ENCODE results near the gene GRK5.

The GRK5 gene

GRCh38 chr10:119379466-119380071, 172.2 kb downstream of the GRK5 start:
- no peaks in the 10 kb centered on the region for H3K9me3 Mint-ChIP-seq (ENCODE audit: low read depth)
- H3K36me3 Mint-ChIP-seq, result peaks cover 10% of the 10 kb centered on the region
- no peak overlapping the region for H3K27ac Mint-ChIP-seq
- H3K27me3 Mint-ChIP-seq, result no peaks in the 10 kb centered on the region
- peaks cover 10% of the 10 kb centered on the region for H3K4me1 Mint-ChIP-seq (ENCODE audit: low read depth)
- H3K4me3 Mint-ChIP-seq, result no peak overlapping the region

- peaks cover 10% of the 10 kb centered on the region for H3K4me1 Mint-ChIP-seq (ENCODE audit: low read depth)
- H3K27ac Mint-ChIP-seq, result peak overlapping the region; percentile 50
- no peaks in the 10 kb centered on the region for H3K27me3 Mint-ChIP-seq
- H3K9me3 Mint-ChIP-seq (ENCODE audit: low read depth), result no peaks in the 10 kb centered on the region
- H3K36me3 Mint-ChIP-seq, result peaks cover 19% of the 10 kb centered on the region
- no peak overlapping the region for H3K4me3 Mint-ChIP-seq
These were observed 175.9 kb downstream of the GRK5 start for GRCh38 chr10:119383174-119383856.

- Mint-ChIP-seq H3K36me3 (peaks cover 19% of the 10 kb centered on the region), H3K4me3 (no peak overlapping the region), H3K27me3 (no peaks in the 10 kb centered on the region), H3K9me3 (ENCODE audit: low read depth) (no peaks in the 10 kb centered on the region), H3K4me1 (ENCODE audit: low read depth) (peaks cover 10% of the 10 kb centered on the region), H3K27ac (no peak overlapping the region)
These were observed 176.8 kb downstream of the GRK5 start for GRCh38 chr10:119384127-119384526.

- Mint-ChIP-seq H3K4me3 (no peak overlapping the region), H3K36me3 (peaks cover 16% of the 10 kb centered on the region), H3K9me3 (ENCODE audit: low read depth) (no peaks in the 10 kb centered on the region), H3K4me1 (ENCODE audit: low read depth) (peaks cover 5% of the 10 kb centered on the region), H3K27ac (no peak overlapping the region), H3K27me3 (no peaks in the 10 kb centered on the region)
These were observed 179.3 kb downstream of the GRK5 start for GRCh38 chr10:119386666-119387065.

- H3K27me3 Mint-ChIP-seq, result no peaks in the 10 kb centered on the region
- no peaks in the 10 kb centered on the region for H3K9me3 Mint-ChIP-seq (ENCODE audit: low read depth)
- H3K4me1 Mint-ChIP-seq (ENCODE audit: low read depth), result peaks cover 4% of the 10 kb centered on the region
- H3K36me3 Mint-ChIP-seq, result peaks cover 14% of the 10 kb centered on the region
- H3K27ac Mint-ChIP-seq, result no peak overlapping the region
- H3K4me3 Mint-ChIP-seq, result no peak overlapping the region
These were observed 181.5 kb downstream of the GRK5 start for GRCh38 chr10:119388849-119389345.

GRCh38 chr10:119391440-119392251, 184.3 kb downstream of the GRK5 start:
- peaks cover 12% of the 10 kb centered on the region for H3K4me1 Mint-ChIP-seq (ENCODE audit: low read depth)

GRCh38 chr10:119393019-119393418, 185.6 kb downstream of the GRK5 start:
- no peaks in the 10 kb centered on the region for H3K9me3 Mint-ChIP-seq (ENCODE audit: low read depth)
- no peaks in the 10 kb centered on the region for H3K27me3 Mint-ChIP-seq
- H3K36me3 Mint-ChIP-seq, result peaks cover 2% of the 10 kb centered on the region
- peaks cover 12% of the 10 kb centered on the region for H3K4me1 Mint-ChIP-seq (ENCODE audit: low read depth)
- peak overlapping the region; percentile 10 for H3K27ac Mint-ChIP-seq
- H3K4me3 Mint-ChIP-seq, result no peak overlapping the region

More at GRCh38 chr10:119391440-119392251, 184.3 kb downstream of the GRK5 start:
- H3K9me3 Mint-ChIP-seq (ENCODE audit: low read depth), result no peaks in the 10 kb centered on the region
- H3K36me3 Mint-ChIP-seq, result no peaks in the 10 kb centered on the region
- H3K27me3 Mint-ChIP-seq, result no peaks in the 10 kb centered on the region
- H3K27ac Mint-ChIP-seq, result no peak overlapping the region
- H3K4me3 Mint-ChIP-seq, result no peak overlapping the region

- Mint-ChIP-seq H3K27ac (peak overlapping the region; percentile 79), H3K27me3 (no peaks in the 10 kb centered on the region), H3K4me1 (ENCODE audit: low read depth) (peaks cover 12% of the 10 kb centered on the region), H3K9me3 (ENCODE audit: low read depth) (no peaks in the 10 kb centered on the region), H3K36me3 (peaks cover 2% of the 10 kb centered on the region), H3K4me3 (no peak overlapping the region)
These were observed 186.1 kb downstream of the GRK5 start for GRCh38 chr10:119393421-119393820.

- peaks cover 12% of the 10 kb centered on the region for H3K4me1 Mint-ChIP-seq (ENCODE audit: low read depth)
These were observed 186.5 kb downstream of the GRK5 start for GRCh38 chr10:119393845-119394244.

GRCh38 chr10:119394657-119395279, 187.4 kb downstream of the GRK5 start:
- no peaks in the 10 kb centered on the region for H3K27me3 Mint-ChIP-seq
- H3K9me3 Mint-ChIP-seq (ENCODE audit: low read depth), result no peaks in the 10 kb centered on the region
- peak overlapping the region; percentile 28 for H3K27ac Mint-ChIP-seq
- peaks cover 12% of the 10 kb centered on the region for H3K4me1 Mint-ChIP-seq (ENCODE audit: low read depth)
- H3K4me3 Mint-ChIP-seq, result no peak overlapping the region
- peaks cover 2% of the 10 kb centered on the region for H3K36me3 Mint-ChIP-seq

More at GRCh38 chr10:119393845-119394244, 186.5 kb downstream of the GRK5 start:
- no peak overlapping the region for H3K4me3 Mint-ChIP-seq
- no peaks in the 10 kb centered on the region for H3K9me3 Mint-ChIP-seq (ENCODE audit: low read depth)
- H3K27ac Mint-ChIP-seq, result peak overlapping the region; percentile 79
- H3K27me3 Mint-ChIP-seq, result no peaks in the 10 kb centered on the region
- peaks cover 2% of the 10 kb centered on the region for H3K36me3 Mint-ChIP-seq

- no peaks in the 10 kb centered on the region for H3K9me3 Mint-ChIP-seq (ENCODE audit: low read depth)
- H3K4me1 Mint-ChIP-seq (ENCODE audit: low read depth), result peaks cover 12% of the 10 kb centered on the region
- H3K27me3 Mint-ChIP-seq, result no peaks in the 10 kb centered on the region
- peaks cover 2% of the 10 kb centered on the region for H3K36me3 Mint-ChIP-seq
- H3K27ac Mint-ChIP-seq, result peak overlapping the region; percentile 34
- H3K4me3 Mint-ChIP-seq, result no peak overlapping the region
These were observed 188.1 kb downstream of the GRK5 start for GRCh38 chr10:119395280-119396007.

- Mint-ChIP-seq H3K9me3 (ENCODE audit: low read depth) (no peaks in the 10 kb centered on the region), H3K27ac (no peak overlapping the region), H3K4me1 (ENCODE audit: low read depth) (peaks cover 12% of the 10 kb centered on the region), H3K27me3 (no peaks in the 10 kb centered on the region), H3K4me3 (no peak overlapping the region), H3K36me3 (peaks cover 2% of the 10 kb centered on the region)
These were observed 188.8 kb downstream of the GRK5 start for GRCh38 chr10:119396008-119396708.

GRCh38 chr10:119396709-119397071, 189.3 kb downstream of the GRK5 start:
- H3K4me3 Mint-ChIP-seq, result no peak overlapping the region
- no peaks in the 10 kb centered on the region for H3K9me3 Mint-ChIP-seq (ENCODE audit: low read depth)
- H3K27me3 Mint-ChIP-seq, result no peaks in the 10 kb centered on the region
- no peak overlapping the region for H3K27ac Mint-ChIP-seq
- H3K36me3 Mint-ChIP-seq, result peaks cover 2% of the 10 kb centered on the region
- H3K4me1 Mint-ChIP-seq (ENCODE audit: low read depth), result peaks cover 12% of the 10 kb centered on the region

GRCh38 chr10:119397416-119397815, 190.0 kb downstream of the GRK5 start:
- H3K27ac Mint-ChIP-seq, result no peak overlapping the region

More at GRCh38 chr10:119397416-119397815, 190.0 kb downstream of the GRK5 start:
- no peaks in the 10 kb centered on the region for H3K27me3 Mint-ChIP-seq
- H3K4me3 Mint-ChIP-seq, result no peak overlapping the region
- H3K9me3 Mint-ChIP-seq (ENCODE audit: low read depth), result no peaks in the 10 kb centered on the region
- H3K36me3 Mint-ChIP-seq, result peaks cover 2% of the 10 kb centered on the region
- peaks cover 12% of the 10 kb centered on the region for H3K4me1 Mint-ChIP-seq (ENCODE audit: low read depth)
